HG03558 (cell line): ENCODE data around the gene PTPRD.

ENCODE experiments used
- ATAC-seq: cut with Tn5 transposase; IDR thresholded peaks from one replicate; pipeline ENCODE4 v1.9.1; 2021; ENCODE audit warnings: moderate number of reproducible peaks; ENCODE audit not compliant: unreplicated experiment; ENCODE audit errors: extremely low read depth

PTPRD gene

DNA sequence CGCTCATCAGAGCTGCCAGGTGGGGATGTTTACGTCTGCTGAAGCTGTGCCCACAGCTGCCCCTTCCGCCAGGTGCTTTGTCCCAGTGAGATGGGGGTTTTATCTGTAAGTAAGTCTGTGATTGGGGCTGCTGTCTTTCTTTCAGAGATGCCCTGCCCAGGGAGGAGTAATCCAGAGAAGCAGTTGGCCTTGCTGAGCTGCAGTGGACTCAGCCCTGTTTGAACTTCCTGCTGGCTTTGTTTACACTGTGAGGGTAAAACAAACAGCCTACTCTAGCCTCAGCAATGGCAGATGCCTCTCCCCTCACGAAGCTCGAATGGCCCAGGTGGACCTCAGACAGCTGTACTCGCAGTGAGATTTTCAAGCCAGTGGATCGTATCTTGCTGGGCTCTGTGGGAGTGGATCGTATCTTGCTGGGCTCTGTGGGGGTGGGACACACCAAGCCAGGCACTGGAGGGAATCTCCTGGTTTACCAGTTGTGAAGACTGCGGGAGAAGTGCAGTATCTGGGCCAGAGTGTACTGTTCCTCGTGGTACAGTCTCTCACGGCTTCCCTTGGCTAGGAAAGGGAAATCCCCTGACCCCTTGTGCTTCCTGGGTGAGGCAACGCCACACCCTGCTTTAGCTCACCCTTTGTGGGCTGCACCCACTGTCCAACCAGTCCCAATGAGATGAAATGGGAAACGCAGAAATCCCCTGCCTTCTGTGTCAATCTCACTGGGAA lies 2283.1 kb downstream of the PTPRD start:
- no peak for ATAC-seq

DNA sequence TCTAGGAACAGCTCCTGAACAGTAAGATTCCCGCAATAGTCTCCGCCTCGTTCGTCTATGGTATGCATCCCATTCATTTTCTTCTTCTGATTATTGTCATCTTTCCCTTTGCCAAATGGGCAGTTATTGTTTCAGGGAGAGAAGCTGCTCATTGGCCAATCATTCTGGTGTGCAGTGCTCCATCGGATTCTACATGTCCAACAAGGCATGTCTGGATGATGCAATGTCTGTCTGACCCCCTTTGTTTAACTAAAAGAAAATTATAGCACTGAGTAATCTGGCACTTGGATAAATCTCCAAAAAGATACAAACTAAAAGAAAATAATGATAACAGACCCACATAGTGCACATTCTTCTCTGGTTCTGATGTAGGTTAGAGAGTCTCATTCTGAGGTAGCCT lies 2297.6 kb downstream of the PTPRD start:
- ATAC-seq: no peak

DNA sequence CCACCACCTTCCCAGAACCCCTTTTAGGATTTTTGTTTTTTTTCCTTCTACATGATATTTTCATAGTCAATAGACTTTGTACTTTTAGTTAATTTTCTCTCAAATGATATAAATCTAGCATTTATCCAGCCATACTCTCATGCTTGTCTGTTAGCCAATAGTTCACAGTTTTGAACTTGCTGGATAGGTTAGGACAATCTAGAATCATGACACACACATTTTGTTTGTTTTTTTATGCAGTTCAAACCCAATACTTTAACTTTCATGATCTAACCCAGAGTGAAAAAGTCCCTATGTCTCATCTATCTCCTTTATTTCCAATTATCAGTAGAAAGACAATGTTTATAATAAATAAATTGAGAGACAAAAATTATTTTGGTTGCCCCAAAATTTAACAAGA lies 2303.5 kb downstream of the PTPRD start:
- ATAC-seq: no peak

DNA sequence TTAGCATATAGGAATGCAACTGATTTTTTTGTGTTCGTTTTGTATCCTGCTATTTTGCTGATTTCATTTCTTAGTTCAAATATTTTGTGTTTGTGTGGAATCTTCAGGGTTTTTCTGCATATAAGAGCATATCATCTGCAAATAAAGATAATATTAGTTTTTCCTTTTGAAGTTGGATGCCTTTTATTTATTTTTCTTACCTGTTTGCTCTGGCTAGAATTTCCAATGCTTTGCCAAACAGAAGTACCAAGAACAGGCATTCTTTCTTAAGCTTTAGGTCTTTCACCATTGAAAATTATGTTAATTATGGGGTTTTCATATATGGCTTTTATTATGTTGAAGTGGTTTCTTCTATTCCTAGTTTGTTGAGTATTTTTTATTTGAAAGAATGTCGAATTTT lies 2308.1 kb downstream of the PTPRD start:
- no peak for ATAC-seq

DNA sequence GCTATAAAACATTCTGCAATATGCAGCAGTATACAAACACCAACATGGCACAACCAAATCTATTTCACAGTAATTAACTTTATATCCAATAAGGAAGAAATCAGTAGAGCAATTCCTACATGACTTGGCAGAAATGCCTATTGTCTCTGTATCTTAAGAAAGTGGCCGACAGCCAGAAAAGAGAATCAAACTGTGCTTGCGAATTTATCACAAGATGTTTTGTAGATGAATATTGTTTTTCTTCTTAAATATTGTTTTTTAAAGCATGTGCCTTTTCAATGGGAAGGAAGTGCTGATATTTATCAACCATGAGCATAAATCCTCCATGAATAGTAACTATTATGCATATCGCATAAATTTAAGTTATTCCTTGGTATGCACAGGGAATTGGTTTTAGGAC lies 2311.5 kb downstream of the PTPRD start:
- no peak for ATAC-seq

DNA sequence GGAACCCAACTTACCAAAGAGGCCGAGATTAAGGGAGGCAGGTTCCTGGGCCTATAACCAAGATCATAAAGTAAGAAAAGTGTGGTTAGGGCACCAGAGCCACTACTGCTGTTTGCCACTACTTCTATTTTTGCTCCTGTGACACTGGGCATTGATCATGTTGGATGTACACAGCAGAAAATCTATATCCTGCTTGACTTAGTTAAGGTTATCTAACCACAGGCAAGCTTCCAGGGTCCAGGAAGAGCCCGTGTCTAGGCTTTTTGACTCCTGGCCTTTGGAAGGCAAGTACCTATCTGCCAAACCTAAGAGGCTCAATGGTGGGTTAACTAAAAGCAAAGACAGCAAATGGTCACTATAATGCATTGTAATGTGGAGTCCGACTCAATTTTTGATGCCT lies 2315.8 kb downstream of the PTPRD start:
- ATAC-seq: no peak

DNA sequence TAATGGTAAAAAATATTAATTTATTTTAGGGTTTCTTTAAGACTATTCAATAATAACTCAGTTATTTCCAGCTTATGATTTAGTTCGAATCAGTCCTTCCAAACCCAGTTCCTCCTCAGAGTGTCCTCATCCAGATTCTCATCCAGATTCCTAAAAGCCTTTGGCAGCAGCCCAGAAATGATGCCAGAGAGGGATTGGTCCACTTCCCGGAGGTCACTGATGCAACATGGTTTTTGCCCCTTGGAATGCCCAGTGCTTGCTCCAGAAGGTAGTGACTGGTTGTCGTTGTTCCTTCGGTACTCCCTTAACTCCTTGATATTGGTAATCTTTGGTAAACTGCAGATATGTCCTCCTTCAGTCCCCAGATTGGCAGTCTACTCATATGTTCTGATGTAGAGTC lies 2320.1 kb downstream of the PTPRD start:
- ATAC-seq: no peak

DNA sequence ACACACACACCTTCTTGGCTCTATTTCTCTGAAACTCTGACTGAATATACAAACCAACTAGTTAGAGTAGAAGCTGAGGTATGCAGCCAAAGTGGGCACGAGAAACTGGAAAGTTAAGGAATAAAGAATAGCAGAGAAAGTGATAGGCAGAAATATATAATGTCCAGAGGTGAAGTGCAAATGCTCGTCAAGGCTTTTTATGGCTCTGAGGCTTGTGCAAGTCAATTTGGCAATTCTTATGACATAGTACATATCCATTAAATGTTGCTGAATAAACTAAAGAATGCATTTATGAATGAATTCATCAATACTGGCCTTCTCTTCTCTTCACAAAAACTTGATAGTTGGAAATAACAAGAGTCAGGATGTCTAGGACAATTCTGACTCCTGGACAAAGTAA lies 2323.1 kb downstream of the PTPRD start:
- ATAC-seq: no peak

DNA sequence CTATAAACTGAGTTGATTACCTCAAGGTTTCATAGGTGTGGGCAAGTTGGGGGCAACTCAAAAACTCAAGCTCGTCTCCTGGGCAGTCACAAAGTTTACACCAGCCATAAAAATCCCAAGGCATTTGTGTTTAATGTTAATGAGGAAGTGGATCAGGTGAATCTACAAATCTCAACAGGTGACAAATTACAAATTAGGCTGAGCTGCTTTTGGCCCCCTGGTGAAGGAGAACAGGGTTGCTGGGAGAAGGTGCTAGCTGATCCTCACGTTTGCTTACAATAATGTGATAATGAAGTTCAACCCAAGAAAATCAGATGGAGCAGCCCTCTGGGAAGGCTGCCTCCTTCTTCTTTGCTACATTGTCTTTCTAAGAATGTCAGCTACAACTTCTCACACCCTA lies 2324.8 kb downstream of the PTPRD start:
- no peak for ATAC-seq

DNA sequence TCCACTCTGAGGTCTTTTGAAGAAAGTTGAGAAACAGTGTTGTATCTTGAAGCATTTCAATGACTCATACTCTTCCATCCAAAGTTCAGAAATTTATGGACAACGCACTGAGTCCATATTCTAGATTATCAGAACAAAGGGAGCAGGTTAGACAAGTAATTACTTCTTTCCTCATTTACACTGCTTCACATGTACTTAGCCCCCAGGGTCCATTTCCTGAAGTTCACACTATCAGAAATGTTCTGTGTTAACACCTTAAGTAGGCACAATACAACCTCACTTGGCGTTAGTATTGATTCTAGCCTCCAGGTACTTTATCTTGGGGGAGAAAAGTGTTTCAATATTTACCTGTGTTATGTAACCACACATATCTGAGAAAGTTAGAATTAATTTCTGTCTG lies 2325.3 kb downstream of the PTPRD start:
- no peak for ATAC-seq

DNA sequence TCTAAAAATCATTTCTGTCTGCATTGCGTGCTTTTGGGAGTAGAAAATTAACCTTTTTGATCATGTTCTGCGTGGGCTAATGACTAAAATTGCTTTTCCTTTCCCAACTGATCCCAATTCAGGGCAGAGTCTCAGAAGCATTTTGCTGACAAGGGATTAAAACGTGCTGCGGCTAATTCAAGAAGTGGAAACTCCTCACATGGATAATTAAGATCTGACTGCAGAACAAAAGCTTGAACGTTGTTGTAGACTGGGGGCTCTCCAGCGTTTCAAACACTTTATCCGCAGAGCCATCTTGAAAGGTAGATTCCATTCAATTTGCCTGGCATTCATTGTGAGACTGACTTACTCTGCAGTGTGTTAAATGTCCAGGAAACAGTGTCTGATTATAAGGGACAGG lies 2327.9 kb downstream of the PTPRD start:
- ATAC-seq: no peak

DNA sequence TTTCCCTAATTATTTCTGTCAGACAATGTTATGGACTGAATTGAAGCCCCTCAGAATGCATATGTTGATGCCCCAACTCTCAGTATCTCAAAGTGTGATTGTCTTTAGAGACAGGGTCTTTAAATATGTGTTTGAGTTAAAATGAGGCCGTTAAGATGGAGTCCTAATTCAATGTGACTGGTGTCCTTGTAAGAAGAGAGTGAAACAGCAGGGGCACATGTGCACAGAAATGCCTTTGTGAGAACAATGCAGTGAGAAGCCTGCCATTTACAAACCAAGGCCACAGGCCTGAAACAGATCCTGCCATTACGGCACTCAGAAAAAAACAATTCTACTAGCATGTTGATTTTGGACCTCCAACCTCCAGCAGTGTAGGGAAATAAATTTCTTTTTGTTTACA lies 2330.3 kb downstream of the PTPRD start:
- ATAC-seq: no peak

DNA sequence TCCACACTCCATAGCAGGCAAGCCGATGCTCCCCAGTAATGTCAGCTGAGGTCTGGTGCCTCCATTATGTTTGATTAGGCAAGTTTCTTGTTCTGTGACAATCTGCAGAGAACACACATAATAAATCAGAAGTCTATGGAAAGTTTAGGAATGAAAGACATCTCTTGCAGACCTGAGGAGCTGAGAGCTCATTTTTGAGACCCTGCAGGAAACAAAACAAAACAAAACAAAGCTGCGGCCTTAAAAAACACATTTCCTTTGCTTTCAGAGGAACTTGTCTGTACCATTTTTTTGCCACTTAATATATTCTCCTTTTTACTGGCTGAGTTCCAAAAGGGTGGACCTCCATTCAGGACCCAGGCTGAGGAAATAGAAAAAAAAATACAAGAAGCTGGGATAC lies 2332.0 kb downstream of the PTPRD start:
- ATAC-seq: no peak

DNA sequence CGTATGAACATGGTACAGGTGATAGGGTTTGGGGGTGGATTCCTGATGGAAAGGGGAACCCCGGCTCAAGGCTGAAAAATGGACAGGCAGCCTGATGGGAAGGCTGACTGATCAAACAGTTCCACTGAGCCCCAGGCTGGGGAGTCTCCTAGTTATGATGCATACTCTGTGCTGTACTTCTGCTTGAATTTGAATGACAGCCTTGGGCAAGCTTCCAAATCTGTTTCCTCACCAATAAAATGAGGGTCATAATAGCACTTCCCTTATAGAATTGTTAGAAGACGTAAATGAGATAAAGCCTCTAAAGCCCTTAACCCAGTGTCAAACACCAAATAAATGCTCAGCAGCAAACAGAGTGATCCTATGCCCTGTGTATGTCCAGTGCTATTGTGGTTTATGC lies 2334.8 kb downstream of the PTPRD start:
- ATAC-seq: no peak

DNA sequence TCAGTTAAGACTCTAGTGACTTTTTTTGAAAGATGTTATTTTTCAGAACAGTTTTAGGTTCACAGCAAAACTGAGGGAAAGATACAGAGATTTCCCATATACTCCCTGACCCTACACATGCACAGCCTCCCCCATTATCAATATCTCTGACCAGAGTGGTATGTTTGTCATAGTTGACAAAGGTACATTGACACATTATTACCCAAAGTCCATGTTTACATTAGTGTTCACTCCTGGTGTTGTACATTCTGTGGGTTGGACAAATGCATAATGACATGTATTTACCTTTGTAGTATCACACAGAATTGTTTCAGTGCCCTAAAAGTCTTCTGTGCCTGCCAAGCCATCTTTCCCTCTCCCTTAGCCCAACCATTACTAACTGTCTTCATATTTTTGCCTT lies 2342.6 kb downstream of the PTPRD start:
- ATAC-seq: no peak

DNA sequence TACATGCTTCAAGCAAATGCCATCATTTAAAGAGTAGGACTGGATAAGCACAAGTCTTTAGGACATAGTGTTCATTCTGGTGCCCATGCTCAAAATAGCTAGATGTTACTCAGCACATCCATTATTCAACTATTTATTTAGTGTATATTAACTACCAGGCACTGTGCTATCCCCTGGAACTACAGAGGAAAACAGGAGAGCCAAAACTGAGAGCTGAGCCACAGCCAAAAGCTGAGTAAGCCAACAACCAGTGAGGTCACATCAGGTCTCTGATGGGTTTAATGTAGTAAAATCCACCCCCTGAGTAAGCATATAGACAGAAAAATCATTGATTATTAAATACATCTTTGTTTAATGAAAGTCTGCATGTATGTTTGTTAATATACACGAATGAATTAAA lies 2343.9 kb downstream of the PTPRD start:
- no peak for ATAC-seq

DNA sequence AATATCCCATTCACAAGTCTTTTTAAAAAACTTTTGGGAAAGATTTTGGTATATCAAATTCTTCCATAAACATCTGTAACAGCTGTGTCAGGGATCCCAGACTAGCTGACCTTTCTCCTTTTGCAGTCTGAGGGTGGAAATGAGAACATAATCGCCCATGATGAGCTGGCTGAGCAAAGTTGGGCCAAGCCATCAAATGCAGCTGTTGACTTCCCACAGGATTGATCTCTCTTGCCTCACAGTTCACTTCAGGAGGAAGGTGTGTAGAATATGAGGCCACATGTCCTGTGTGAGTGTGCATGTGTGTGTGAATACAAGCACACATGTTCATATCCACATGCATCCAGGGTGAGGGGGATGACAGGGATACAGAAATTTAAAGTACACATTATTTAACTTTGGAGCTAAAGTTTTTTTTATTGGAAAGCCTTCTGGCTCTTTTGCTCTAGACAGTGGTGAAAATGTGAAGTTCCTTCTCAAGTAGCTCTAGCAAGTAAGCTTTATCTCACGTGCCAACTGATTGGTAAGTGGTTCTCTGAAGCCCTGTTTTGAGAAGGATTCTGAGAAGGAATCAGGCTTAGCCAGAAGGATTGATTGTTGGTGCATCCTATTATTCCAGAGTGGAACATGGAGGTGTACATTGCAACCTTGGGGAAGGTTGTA lies 2344.5 kb downstream of the PTPRD start:
- no peak for ATAC-seq

DNA sequence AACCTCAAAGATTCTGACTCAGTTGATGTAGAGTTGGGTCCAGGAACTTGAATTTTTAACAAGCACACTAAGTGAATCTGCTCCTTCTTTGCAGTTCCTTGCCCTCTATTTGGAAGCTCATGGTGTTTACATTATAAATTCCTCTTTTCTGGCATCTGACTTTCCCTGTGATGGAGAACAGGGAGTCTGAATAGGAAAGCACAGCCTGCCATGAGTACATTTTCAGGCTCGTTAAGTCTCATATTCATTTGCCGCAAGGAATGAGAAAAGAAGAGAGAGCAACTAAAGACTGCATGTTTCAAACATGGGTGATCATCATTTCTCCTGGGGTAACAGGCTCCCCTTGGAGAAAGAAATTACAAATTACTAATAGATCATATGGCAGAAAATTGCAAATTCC lies 2345.2 kb downstream of the PTPRD start:
- no peak for ATAC-seq

DNA sequence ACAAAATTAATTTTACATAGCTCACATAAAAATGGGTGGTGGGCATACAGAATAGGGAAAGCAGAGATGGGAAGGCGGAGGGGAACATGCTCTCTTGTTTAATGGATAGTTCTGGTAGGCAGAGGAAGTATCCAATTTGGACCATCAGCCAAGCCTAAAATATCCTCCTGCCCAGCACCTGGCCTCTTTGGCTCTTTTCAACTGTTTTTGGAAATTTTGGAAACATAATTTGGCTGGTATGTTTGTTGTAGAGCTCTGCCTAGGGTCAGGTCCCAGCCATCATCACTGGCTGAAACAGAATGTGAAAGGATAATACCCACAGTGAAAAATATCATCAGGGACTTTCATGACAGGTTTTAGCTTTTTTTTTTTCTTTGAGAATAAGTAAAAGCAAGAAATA lies 2345.9 kb downstream of the PTPRD start:
- no peak for ATAC-seq

DNA sequence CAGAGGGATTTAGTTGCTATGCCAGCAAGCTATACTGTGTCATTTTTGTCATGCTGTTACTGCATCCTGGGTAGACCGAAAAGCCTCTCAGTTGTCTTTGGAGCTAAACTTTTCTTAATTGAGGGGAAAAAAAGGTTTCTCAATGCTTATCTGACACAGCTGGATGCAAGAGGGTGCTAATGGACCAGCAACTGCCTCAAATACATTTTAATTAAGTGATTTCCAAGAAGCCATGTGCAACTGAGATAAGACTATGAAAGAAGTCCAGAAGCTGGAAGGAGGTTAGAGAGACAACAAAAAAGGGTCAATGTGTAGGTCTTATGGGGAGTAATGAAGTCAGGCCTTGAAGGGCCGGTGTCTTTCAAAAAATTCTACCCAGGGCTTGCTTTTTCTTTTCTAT lies 2347.5 kb downstream of the PTPRD start:
- ATAC-seq: no peak
